WTC11 (cell line): ENCODE data around the gene ASCC3. TPM values are rescaled to one million over a fixed set of nuclear protein-coding genes. Genes with fewer than 3 reads are reported as not detected.

Source experiments
- ATAC-seq: fragments of 200-7000 bp; cut with Tn5 transposase; 2 replicates; pipeline ENCODE4 v1.10.0; 2021; ENCODE audit warnings: mild to moderate bottlenecking, moderate library complexity
- CTCF ChIA-PET: fragments of 300-600 bp; sonication (Branson Sonifier 250); formaldehyde crosslinking; loops from one replicate; lab custom pipeline; 2021; ENCODE audit warnings: antibody characterized with exemption; lab: Charles Lee
- POLR2A ChIA-PET: fragments of 350-600 bp; sonication (Branson Sonifier 250); formaldehyde crosslinking; loops from one replicate; lab custom pipeline; 2021; ENCODE audit warnings: antibody characterized with exemption; lab: Charles Lee
- DNase-seq: peaks from one replicate; pipeline ENCODE4 v3.0.0; 2021; ENCODE audit warnings: low spot score
- H3K27ac Mint-ChIP-seq: 2 replicates; pipeline ENCODE4 v1.8.0; 2021; ENCODE audit warnings: mixed read lengths
- H3K27me3 Mint-ChIP-seq: 2 replicates; pipeline ENCODE4 v1.8.0; 2021; ENCODE audit warnings: low read depth, mild to moderate bottlenecking, moderate library complexity, mixed read lengths
- H3K36me3 Mint-ChIP-seq: 2 replicates; pipeline ENCODE4 v1.8.0; 2021; ENCODE audit warnings: mixed read lengths
- H3K4me1 Mint-ChIP-seq: 2 replicates; pipeline ENCODE4 v1.8.0; 2022; ENCODE audit warnings: mixed read lengths
- H3K4me3 Mint-ChIP-seq: 2 replicates; pipeline ENCODE4 v1.8.0; 2021; ENCODE audit warnings: mild to moderate bottlenecking, moderate library complexity, mixed read lengths
- H3K9me3 Mint-ChIP-seq: 2 replicates; pipeline ENCODE4 v1.8.0; 2021; ENCODE audit warnings: mixed read lengths
- AFF4 ChIP-seq: sonication (generic); formaldehyde crosslinking; IDR thresholded peaks from 2 replicates; pipeline ENCODE4 v1.8.1; 2023; ENCODE audit warnings: mild to moderate bottlenecking, missing genetic modification reagents, borderline replicate concordance
- ATF1 ChIP-seq: sonication (generic); formaldehyde crosslinking; IDR thresholded peaks from 2 replicates; pipeline ENCODE4 v1.8.1; 2023; ENCODE audit warnings: mild to moderate bottlenecking, moderate library complexity, missing genetic modification reagents
- CBFB ChIP-seq: sonication (generic); formaldehyde crosslinking; IDR thresholded peaks from 2 replicates; pipeline ENCODE4 v1.8.1; 2022; ENCODE audit warnings: mild to moderate bottlenecking, low read depth, missing genetic modification reagents
- CREB1 ChIP-seq: sonication (generic); formaldehyde crosslinking; IDR thresholded peaks from 2 replicates; pipeline ENCODE4 v1.8.0; 2023; ENCODE audit warnings: mild to moderate bottlenecking, missing genetic modification reagents
- GTF2I ChIP-seq: fragments of 250-450 bp; sonication (Bioruptor Pico); conservative IDR thresholded peaks from 2 replicates; pipeline ENCODE4 v1.4.0; 2021; ENCODE audit warnings: mild to moderate bottlenecking
- HMGXB4 ChIP-seq: sonication (generic); formaldehyde crosslinking; IDR thresholded peaks from 2 replicates; pipeline ENCODE4 v1.8.1; 2023; ENCODE audit warnings: mild to moderate bottlenecking, moderate library complexity, missing genetic modification reagents
- IRF1 ChIP-seq: sonication (generic); formaldehyde crosslinking; IDR thresholded peaks from 2 replicates; pipeline ENCODE4 v1.8.0; 2023; ENCODE audit warnings: missing genetic modification reagents
- MLX ChIP-seq: sonication (generic); formaldehyde crosslinking; IDR thresholded peaks from 2 replicates; pipeline ENCODE4 v1.8.1; 2023; ENCODE audit warnings: mild to moderate bottlenecking, missing genetic modification reagents, moderate library complexity
- OVOL2 ChIP-seq: fragments of 250-450 bp; sonication (Bioruptor Pico); IDR thresholded peaks from 2 replicates; pipeline ENCODE4 v1.9.0; 2021; ENCODE audit warnings: mild to moderate bottlenecking, borderline replicate concordance
- PREB ChIP-seq: sonication (generic); formaldehyde crosslinking; IDR thresholded peaks from 2 replicates; pipeline ENCODE4 v1.8.1; 2022; ENCODE audit warnings: mild to moderate bottlenecking, missing genetic modification reagents, moderate library complexity, borderline replicate concordance
- PRRX2 ChIP-seq: fragments of 250-450 bp; sonication (Bioruptor Pico); IDR thresholded peaks from 2 replicates; pipeline ENCODE4 v1.8.0; 2021; ENCODE audit warnings: mild to moderate bottlenecking
- USF2 ChIP-seq: sonication (generic); formaldehyde crosslinking; IDR thresholded peaks from 2 replicates; pipeline ENCODE4 v1.8.1; 2023; ENCODE audit warnings: mild to moderate bottlenecking, missing genetic modification reagents, moderate library complexity
- ZNF121 ChIP-seq: sonication (generic); formaldehyde crosslinking; IDR thresholded peaks from 2 replicates; pipeline ENCODE4 v1.8.0; 2023; ENCODE audit warnings: missing genetic modification reagents
- ZNF138 ChIP-seq: sonication (generic); formaldehyde crosslinking; conservative IDR thresholded peaks from 2 replicates; pipeline ENCODE4 v1.8.1; 2022; ENCODE audit warnings: mild to moderate bottlenecking, moderate library complexity, missing genetic modification reagents
- ZNF219 ChIP-seq: sonication (generic); formaldehyde crosslinking; IDR thresholded peaks from 2 replicates; pipeline ENCODE4 v1.8.0; 2023; ENCODE audit warnings: missing genetic modification reagents, mild to moderate bottlenecking, borderline replicate concordance
- ZNF263 ChIP-seq: sonication (generic); formaldehyde crosslinking; IDR thresholded peaks from 2 replicates; pipeline ENCODE4 v1.8.1; 2022; ENCODE audit warnings: low read depth, mild to moderate bottlenecking, moderate library complexity, missing genetic modification reagents
- ZNF281 ChIP-seq: sonication (generic); formaldehyde crosslinking; IDR thresholded peaks from 2 replicates; pipeline ENCODE4 v1.8.0; 2023; ENCODE audit warnings: mild to moderate bottlenecking, missing genetic modification reagents
- ZNF317 ChIP-seq: sonication (generic); formaldehyde crosslinking; IDR thresholded peaks from 2 replicates; pipeline ENCODE4 v1.8.1; 2023; ENCODE audit warnings: low read depth, mild to moderate bottlenecking, moderate library complexity, missing genetic modification reagents, borderline replicate concordance
- ZNF416 ChIP-seq: fragments of 250-450 bp; sonication (Bioruptor Pico); IDR thresholded peaks from 2 replicates; pipeline ENCODE4 v1.9.0; 2021; ENCODE audit warnings: mild to moderate bottlenecking, inconsistent platforms
- ZNF671 ChIP-seq: fragments of 250-450 bp; sonication (Bioruptor Pico); IDR thresholded peaks from 2 replicates; pipeline ENCODE4 v1.8.0; 2021; ENCODE audit warnings: mild to moderate bottlenecking
- total RNA-seq: library from RNA; stranded (reverse); gene quantifications from 3 replicates; pipeline ENCODE4 v1.2.3, GENCODE V29; 2021

Gene ASCC3
- total RNA-seq, 1 experiment from 2014 or later: 80.7 TPM

- no peaks in the 10 kb centered on the region for H3K4me1 Mint-ChIP-seq
- DNase-seq (no peak), ATAC-seq (no peak)
- TF ChIP-seq MLX (CRISPR knock-in tag): no peak
- no peak for TF ChIP-seq GTF2I (CRISPR knock-in tag)
- no peak for TF ChIP-seq ATF1
- TF ChIP-seq ZNF263 (CRISPR knock-in tag): no peak
- no peak for TF ChIP-seq ZNF281 (CRISPR knock-in tag)
- TF ChIP-seq HMGXB4: no peak
- TF ChIP-seq ZNF138 (CRISPR knock-in tag): no peak
- no peak overlapping the region for H3K27ac Mint-ChIP-seq
- H3K4me3 Mint-ChIP-seq: no peak overlapping the region
- H3K9me3 Mint-ChIP-seq: no peaks in the 10 kb centered on the region
- H3K36me3 Mint-ChIP-seq: no peaks in the 10 kb centered on the region
- POLR2A ChIA-PET: no interaction called here
- CTCF ChIA-PET: no interaction called here
- no peaks in the 10 kb centered on the region for H3K27me3 Mint-ChIP-seq
Measured at GRCh38 chr6:100693249-100693927, 187.7 kb downstream of the ASCC3 start.

GRCh38 chr6:100691972-100692371 is 189.2 kb downstream of the ASCC3 start:
- H3K4me3 Mint-ChIP-seq: no peak overlapping the region
- H3K9me3 Mint-ChIP-seq: no peaks in the 10 kb centered on the region
- DNase-seq: no peak
- H3K4me1 Mint-ChIP-seq: no peaks in the 10 kb centered on the region
- ChIA-PET CTCF (no interaction called here), POLR2A (no interaction called here)
- no peaks in the 10 kb centered on the region for H3K27me3 Mint-ChIP-seq
- H3K27ac Mint-ChIP-seq: no peak overlapping the region
- no peak for ATAC-seq
- no peaks in the 10 kb centered on the region for H3K36me3 Mint-ChIP-seq
- no peak for TF ChIP-seq ZNF219 (CRISPR knock-in tag)
- TF ChIP-seq ZNF121 (CRISPR knock-in tag): no peak
- TF ChIP-seq PREB (CRISPR knock-in tag): no peak
- TF ChIP-seq ZNF671 (CRISPR knock-in tag): no peak
- no peak for TF ChIP-seq CBFB
- TF ChIP-seq OVOL2 (CRISPR knock-in tag): no peak
- no peak for TF ChIP-seq PRRX2 (CRISPR knock-in tag)
- no peak for TF ChIP-seq ZNF416
- no peak for TF ChIP-seq ZNF138 (CRISPR knock-in tag)
- TF ChIP-seq CREB1 (CRISPR knock-in tag): no peak
- no peak for TF ChIP-seq ZNF317 (CRISPR knock-in tag)
- TF ChIP-seq IRF1 (CRISPR knock-in tag): no peak
- TF ChIP-seq AFF4 (CRISPR knock-in tag): no peak
- TF ChIP-seq USF2 (CRISPR knock-in tag): no peak
